Measurements from ENCODE around the gene LPP.

The LPP gene

DNA sequence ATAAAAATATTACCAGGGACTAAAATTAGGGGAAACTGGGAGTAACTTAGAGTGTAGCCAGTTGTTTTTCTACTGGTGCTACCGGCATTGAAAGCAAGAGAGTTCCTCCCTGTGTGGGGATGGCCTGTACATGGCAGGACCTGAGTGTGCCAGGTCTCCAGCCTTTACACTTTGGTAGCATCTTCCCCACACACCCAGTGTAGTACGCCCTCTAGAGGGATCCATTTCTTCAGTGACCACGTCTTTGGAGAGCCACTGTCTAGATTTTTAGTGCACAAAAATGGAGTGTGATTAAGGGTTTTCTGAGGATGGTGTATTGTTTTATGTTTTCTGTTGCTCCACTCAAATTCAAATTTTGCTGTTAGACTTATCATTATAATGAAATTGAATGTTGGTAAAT, 510.8 kb downstream of the LPP start:
- no peak for DNase-seq

DNA sequence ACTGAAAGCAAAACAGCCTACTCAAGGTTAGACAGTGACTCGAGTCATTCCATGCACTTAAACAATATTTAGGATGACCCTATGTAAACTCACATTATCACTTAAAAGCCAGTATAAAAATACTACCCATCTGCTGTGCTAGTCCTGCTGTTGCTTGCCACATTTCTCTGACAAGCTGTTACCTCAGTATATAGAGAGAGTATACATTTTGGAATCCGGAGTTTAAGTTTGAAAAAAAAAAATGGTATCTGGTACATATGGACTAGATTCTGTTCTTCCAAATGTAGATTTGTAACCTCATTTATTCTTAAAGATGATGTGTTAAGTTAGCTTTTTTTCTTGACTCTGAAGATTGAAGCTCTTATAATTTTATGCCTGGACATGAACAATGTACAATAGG, 514.0 kb downstream of the LPP start:
- DNase-seq: no peak

DNA sequence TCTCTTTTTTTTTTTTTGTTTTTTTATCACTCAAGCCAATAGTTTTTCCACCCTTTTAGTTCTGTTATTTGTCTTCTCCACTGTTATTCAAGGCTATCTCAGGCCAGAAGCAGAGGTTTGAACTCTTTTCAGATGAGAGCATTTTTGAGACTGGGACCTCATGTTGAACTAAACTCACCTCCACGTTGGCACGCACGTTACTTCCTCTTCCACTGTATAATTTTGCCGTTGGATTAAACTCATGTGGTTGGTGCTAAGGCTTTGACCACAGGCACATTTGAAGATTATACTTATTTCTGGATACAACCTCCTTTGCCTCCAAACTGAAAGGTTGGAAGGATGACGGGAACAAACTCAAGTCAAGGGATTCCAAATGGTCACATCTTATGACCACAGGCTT, 516.5 kb downstream of the LPP start:
- DNase-seq: no peak

DNA sequence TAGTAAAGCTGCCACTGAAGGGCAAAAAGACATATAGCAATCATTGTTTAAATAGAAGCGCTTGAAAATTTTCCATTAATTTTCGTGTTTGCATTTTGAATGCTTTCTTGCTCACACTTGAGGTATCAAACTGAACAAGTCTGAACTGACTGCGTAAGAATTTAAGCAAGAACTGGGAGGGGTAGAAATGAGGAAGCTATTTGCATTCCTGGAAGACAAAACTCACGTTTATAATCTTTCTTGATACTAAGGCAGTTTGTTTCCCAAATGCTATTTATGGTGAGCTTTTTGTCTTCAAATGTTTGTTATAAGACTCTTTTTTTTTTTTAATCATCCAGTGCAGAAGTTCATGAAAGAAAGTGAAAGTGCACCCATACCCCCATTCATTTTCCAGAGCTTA, 518.0 kb downstream of the LPP start:
- no peak for DNase-seq

DNA sequence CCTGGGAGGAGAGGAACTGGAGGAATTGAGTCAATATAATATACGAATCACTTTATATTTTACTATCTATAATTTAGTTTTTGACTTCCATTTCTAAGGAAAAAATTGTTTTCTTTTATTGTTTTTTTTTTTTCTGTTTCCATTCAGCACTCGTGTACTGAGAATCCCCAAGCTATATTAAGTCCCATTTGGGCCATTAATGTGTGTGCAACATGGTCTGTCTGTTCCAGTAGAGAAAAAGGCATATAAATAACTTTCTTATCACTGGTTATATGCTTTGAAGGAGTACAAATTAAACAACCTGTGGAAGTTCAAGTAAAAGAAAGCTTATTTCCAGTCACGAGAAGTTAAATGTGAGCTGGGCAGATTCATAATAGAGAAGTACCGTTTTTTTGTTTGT, 518.9 kb downstream of the LPP start:
- DNase-seq: no peak

DNA sequence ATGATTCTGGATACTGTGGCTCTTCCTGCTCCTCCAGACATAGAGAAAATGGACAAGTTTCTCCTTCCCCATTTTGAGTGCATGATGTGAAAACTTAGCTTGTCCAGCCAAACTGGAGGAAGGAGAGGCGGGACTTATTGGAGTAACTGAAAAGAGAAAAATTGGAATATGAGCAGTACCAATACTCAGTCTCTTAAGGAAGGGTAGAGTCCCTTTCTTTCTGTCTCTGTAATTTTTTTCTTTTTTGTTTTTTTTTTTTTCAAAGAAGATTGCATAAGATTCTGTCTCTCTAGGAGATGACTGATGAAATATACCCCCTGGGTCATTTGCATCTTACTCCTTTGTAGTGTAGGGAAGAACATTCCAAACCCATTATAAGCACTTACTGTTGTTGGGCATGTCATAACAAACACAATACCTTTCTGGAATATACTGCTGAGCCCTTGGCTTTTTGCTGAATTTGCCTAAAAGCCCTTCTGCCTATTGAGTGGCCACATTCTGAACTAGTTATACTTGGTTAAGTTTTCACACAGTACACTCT, 519.8 kb downstream of the LPP start:
- DNase-seq: no peak

DNA sequence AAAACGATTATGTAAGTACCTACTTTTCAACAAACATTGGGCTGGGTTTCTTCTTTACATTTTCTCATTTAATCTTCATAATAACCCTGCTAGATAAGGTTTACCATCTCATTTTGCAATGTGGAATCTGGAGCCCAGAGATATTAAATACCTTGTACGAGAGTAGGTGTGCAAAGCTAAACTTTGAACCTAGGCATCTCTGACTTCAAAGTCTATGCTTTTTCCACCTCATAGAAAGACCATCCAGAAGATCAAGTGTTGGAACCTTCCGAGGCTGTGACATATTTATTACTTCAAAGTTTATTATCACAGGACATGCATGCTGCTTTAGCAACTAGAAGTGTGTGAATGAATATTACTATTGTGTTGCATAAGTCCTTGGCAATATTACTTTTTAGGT, 520.6 kb downstream of the LPP start:
- DNase-seq: no peak

DNA sequence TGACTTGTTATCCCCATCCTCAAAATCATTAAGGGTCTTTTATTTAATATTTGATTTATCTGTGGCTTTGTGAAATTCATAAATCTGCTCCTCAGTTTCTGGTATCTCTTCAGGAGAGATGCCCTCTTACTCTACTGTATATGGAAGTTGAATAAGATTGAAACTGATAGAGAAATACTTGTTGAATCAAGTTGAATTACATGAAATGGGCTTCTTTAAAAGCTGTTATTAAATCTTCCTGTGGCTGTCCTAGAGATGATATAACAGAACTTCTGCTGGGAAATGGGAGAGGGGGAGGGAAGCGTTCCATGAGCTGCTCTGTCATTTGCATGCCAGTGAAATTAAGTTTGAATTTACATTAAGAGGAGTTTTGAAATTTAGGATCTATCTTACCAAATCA, 523.4 kb downstream of the LPP start:
- DNase-seq: no peak

DNA sequence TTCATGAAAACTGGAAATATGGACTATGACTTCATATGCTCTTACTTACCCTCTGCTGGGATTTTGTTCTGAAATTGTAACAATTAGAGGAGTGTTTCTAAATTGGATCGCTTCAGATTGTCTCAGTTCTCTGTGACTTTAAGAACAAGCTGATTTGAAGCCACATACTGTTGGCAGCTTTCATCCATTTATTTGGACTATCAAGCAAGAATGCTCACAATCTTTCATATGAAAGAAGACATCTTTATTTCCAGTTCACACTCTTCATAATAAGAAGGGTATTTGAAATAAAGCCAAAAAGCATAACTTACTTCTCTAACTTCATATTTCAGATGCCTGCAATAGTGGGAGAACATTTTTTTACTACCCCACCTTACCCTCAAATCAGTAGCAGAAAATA, 526.2 kb downstream of the LPP start:
- no peak for DNase-seq

DNA sequence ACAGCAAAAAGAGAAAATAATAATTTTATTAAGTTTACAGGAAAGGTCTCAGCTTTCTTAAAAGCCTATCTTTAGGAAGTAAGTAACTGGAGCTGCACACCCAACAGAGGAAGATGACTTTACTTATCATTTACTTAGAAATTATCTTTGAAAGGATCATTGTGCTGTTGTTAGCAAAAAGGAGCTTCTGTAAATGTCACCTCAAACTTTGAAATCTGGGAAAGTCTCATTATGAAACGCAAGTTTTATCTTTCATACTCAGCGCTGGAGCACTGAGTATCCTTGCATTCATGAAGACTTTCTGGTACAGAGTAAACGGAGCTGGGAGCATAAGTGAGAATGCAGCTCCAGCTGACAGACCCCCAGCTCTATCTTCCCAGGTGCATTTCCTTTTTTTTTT, 526.6 kb downstream of the LPP start:
- DNase-seq: no peak

DNA sequence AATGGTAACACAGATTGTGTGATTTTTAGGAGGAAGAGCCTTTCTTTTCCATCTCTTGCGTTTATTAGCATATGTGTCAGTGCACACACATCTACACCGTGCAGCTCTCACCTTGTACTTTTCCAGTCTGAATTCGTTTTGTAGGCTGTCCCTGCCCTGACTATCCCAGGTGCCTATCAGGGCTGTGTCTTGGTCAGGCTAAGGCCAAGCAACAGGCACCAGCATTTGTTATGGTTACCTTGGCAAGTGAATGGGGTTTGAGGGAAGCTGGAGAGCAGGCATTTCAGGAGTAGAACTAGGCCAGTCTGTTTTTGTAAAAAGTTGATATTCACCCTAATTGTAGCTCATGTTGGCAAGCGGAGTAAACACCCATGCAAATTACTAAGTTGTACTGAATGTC, 528.4 kb downstream of the LPP start:
- DNase-seq: no peak

DNA sequence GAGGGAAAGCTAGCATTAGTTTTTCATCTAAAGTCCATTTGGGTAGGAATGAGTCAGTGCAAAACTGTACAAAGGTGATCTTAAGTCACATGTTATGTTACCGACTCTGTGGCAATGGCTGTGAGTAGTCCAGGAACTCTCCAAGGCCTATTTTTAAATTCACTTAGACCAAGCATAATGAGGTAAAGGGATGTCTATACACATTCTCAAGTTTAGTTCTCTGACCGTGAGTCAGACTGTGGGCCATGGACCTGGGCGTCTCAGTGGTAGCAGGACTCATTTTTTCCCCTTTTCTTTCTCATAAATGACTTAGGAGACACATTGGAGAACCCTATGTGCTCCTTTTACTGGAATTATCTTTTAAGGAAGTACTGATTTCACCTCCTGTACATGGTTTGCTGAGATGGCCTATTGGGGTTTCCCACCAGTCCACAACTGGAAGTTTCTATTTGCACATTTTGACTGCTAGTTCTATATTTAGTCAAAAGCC, 529.1 kb downstream of the LPP start:
- DNase-seq: no peak

DNA sequence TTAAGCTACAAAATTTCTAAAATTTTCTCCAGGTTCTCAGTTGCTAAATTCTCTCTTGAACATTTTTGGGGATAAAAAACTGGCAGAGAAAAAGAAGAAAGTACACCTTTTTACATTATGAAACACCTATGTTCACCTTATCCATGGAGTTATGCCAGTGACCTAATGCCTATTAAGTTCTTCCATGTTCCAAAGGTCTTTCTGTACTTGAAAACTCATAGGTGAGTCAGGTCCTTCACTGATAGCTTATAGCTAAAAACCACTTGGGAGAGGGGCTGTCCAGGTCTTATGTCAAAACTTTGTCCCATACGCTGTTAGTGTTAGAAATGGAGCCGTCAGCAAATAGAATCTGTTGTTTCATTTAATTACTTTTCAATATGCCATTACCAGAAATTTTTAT, 530.3 kb downstream of the LPP start:
- no peak for DNase-seq

DNA sequence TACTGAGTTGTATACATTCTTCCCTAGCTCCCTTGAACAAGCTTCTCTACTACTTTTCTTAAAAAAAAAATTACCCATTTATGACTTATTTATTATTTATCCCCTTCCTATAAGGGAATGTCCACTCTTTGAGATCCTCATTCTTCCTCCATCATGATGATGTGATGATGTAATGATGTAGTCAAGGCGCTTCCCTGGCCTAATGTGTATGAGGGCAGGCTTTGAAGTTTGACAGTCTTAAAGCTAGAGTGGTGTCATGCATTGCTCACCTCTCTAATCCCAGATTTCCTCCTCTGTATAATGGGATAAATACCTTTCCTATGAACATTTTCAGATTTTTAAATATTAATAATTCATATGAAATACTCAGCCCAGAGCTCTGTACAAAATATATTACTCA, 531.8 kb downstream of the LPP start:
- no peak for DNase-seq

DNA sequence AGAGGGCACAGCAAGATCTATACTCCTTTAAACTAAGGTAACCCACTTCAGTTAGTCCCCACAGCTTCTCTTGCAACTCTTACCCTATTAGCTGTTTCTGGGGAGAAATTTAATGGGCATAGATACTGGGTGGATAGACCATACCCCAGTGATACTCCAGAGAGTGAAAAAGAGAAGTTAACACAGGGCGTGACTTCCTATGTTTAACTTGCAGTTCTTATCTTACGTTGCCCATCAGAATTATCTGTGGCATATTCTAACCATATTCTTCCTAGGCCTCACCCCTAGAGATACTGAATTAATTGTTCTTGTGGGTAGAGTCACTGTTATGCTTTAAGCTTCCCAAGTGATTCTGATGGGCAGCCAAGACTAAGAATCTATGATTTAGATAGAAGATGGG, 532.4 kb downstream of the LPP start:
- DNase-seq: no peak

DNA sequence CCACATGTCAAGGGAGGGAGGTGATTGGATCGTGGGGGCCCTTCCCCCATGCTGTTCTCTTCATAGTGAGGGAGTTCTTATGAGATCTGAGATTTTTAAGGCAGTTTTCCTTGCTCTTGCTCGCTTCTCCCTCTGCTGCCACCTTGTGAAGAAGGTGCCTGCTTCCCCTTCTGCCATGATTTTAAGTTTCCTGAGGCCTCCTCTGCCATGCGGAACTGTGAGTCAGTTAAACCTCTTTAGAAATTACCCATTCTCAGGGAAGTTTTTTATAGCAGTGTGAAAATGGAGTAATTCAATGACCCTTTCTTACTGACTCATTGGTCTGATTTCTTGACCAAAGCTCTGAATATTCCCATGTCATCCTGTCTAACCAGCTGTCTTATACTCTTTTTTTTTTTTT, 533.4 kb downstream of the LPP start:
- DNase-seq: no peak

DNA sequence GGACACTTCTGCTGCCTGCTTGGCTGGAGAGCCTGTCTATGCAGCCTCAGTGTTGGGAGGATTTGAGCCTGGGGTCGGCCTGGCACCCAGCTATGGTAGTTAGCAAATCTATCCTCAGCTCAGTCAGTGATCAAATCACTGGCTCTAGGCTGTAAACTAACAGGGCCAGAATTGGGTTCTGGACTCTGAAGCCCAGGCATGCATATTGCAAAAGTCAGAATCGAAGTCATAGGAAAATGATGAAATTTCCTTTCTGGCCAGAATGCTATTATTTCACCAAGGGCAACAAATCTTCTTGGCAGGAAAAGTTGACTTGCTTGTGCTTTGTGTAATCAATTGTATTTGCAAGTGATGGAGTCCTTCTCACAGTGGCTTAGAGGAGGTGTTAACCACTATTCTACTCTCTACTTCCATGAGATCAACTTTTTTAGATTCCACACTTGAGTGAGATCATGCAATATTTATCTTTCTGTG, 535.2 kb downstream of the LPP start:
- DNase-seq: no peak

DNA sequence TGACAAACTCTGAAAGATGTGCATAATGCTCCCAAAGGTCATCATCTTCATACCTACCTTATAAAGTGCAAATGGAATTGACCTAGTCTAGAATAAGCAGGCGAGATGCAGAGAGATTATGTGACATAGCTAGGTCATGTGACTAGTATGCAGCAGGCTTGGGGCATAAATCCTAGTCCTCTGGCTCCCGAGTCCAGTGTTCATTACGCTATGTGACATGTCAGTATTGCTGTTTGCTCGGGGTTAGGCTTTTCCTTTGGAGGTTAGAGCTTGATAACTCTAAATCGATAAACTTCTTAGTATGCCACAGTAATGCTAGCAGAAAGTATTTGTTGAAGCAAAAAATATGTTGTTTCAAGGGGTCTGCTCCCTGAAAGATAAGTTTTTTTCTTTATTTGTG, 536.1 kb downstream of the LPP start:
- DNase-seq: no peak

DNA sequence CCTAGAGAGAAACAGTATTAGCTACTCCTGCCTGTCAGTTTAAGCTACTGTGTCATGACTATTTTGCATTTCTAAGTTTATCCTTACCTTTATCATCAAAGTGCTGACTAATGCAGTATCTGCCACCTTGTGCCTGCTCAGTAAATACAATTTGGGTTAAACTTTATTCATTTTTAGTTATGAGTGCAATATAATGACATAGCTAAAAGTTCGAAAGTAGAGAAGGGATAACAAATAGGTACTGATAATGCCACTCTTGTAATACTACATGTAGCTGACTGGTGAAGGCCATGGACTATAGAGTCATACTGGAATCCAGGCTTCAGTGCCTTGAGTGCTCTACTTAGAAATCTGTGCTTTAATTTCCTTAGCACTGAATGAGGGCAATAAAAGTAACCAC, 537.0 kb downstream of the LPP start:
- no peak for DNase-seq

DNA sequence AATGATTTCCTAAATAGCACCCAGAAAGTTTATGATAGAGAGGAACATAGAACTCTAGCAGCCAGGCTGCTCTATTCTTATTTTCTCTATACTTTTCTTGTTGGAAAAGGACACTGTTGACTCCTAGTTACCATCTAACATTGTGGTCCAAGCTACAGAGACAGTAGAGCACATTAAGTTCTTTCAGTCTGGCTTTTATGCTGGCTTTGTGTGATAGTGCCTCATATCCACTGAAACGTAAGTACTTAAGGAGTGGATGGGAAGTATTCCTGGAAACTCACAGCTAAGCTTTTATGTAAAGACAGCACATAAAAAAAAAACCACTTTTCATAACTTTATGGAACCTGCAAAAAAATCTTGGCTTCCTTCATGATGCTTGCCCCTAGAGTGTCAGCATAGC, 537.7 kb downstream of the LPP start:
- no peak for DNase-seq

DNA sequence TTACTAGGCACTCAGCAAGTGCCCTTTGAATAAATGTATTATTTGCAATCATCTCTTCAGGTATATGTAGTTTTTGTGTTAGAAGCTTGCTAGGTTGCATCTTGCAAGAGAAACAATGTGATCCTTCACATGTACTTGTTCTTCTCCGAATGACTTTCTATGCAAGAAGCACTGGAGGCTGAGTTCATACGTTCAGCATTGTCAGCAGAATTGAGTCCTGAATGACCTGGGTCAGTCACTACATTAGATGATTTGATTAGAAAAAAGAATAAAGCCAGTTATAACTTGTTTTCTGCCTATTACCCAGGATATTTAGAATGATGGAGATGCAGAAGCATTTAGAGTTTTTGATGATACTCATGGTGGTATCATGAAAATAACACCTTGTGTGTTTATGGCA, 538.7 kb downstream of the LPP start:
- no peak for DNase-seq

DNA sequence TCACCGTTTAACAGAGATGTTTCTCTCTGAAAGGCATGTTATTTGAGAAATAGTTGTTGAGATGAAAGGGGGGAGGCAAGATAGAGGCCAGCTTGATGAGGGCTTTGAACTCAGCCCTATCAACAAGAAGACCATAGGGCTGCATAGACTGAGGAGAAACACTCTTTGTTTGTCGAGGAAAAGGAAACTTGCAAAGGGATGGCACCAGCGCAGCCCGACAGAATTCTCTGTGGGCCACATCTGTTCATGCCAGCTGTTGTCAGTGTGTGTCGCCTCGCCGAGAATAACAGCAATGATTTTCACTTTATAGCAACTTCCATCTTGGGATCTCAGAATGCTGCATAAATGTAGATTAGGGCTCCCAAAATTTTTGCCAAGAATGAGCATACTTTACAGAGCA, 539.5 kb downstream of the LPP start:
- no peak for DNase-seq

DNA sequence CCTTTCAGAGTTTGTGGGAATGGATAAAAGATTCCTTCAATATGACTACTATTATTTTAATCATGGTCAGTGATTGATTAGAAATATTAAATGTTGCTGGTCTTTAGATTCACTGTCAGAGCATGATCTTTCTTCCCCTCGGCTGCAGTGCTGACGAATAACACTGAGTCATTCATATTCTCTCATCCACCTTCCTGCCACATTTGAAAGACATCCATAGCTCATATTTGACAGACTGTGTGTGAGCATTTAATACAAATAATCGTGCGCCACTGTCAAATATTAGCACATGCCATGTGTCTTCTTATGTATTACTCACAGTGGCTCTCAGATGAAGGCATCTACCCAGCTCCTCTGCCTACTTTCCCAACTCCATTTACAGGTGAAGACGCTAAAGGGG, 541.3 kb downstream of the LPP start:
- no peak for DNase-seq

DNA sequence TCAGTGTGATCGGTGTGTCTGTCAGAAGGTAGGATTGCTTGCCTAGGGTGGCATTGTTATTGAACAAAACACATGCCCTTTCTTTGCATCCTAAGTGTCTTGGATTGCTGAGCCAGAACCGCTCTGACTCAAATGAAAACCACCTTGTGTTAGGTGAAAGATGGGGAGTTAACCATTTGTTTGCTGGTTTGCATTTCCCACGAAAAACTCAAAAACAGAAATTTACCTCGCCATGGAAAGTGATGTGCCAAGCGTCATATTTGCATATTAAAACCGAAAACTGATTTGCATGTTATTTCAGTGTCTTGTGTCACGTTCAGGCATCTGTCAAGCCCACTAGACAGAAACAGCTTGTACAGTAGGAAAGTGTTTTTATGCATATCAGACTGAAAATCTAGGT, 543.2 kb downstream of the LPP start:
- DNase-seq: no peak

DNA sequence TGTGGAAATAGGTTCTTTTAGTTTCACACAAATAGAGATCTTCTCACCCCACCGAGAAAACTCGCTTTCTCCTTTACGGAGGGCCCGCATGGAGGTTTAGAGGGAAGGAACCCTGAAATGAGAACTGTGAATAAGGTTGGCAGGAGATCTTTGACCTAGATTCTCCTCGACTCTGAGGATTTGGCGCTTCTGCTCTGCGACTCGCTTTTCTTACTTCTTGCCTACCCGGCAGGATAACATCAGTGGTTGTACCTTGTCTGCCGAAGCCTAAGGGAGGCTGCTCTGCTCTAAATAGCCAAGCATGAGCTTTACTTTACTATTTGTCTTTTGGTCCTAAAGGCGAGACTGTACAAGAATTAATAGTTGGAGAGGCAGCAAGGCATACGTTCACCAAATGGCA, 544.5 kb downstream of the LPP start:
- DNase-seq: no peak

DNA sequence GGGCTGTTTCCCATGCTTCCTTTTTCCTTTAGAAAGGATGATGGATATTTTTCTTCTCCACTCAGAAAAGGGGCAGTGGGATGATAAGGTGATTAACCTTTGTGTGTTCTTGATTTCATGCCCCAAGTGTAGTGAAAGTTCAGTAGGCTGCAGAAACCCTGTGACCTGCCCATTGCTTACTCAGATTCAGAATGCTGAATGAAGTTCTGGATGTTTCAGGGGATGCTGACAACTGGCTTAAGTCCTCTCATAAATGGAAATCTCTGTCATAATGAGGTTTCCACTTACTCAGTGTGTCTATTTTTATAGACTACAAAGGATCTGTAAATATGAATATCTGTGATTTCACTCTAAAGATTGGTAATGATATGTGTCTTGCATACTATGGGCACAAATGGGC, 546.5 kb downstream of the LPP start:
- no peak for DNase-seq
